Ishikawa (cell line): ENCODE measurements around the gene C14orf119.

ENCODE experiments used
- CEBPB ChIP-seq: IDR thresholded peaks from 2 replicates; pipeline ENCODE4 v1.6.1; 2012
- CREB1 ChIP-seq: IDR thresholded peaks from 2 replicates; pipeline ENCODE4 v1.6.1; 2012; ENCODE audit warnings: low read depth
- EGR1 ChIP-seq: IDR thresholded peaks from 2 replicates; pipeline ENCODE4 v1.6.1; 2012
- EP300 ChIP-seq: IDR thresholded peaks from 2 replicates; pipeline ENCODE4 v1.6.1; 2012; ENCODE audit warnings: borderline replicate concordance
- FOXM1 ChIP-seq: IDR thresholded peaks from 2 replicates; pipeline ENCODE4 v1.6.1; 2012; ENCODE audit warnings: low read depth, borderline replicate concordance
- MAX ChIP-seq: IDR thresholded peaks from 2 replicates; pipeline ENCODE4 v1.6.1; 2012
- NFIC ChIP-seq: IDR thresholded peaks from 2 replicates; pipeline ENCODE4 v1.6.1; 2012
- RAD21 ChIP-seq: IDR thresholded peaks from 2 replicates; pipeline ENCODE4 v1.6.1; 2012; ENCODE audit warnings: low read depth
- REST ChIP-seq: IDR thresholded peaks from 2 replicates; pipeline ENCODE4 v1.6.1; 2012; ENCODE audit warnings: low read depth, mild to moderate bottlenecking
- TAF1 ChIP-seq: IDR thresholded peaks from 2 replicates; pipeline ENCODE4 v1.6.1; 2012; ENCODE audit warnings: low read depth, mild to moderate bottlenecking
- TCF12 ChIP-seq: IDR thresholded peaks from 2 replicates; pipeline ENCODE4 v1.6.1; 2012; ENCODE audit warnings: low read depth
- TEAD4 ChIP-seq: IDR thresholded peaks from 2 replicates; pipeline ENCODE4 v1.6.1; 2012
- YY1 ChIP-seq: IDR thresholded peaks from 2 replicates; pipeline ENCODE4 v1.6.1; 2012; ENCODE audit warnings: low read depth
- ZBTB7A ChIP-seq: IDR thresholded peaks from 2 replicates; pipeline ENCODE4 v1.6.1; 2012; ENCODE audit warnings: low read depth
- TF ChIP-seq, protein P1 (sequence below): IDR thresholded peaks from 2 replicates; pipeline ENCODE4 v1.6.1; 2012

The C14orf119 gene

DNA sequence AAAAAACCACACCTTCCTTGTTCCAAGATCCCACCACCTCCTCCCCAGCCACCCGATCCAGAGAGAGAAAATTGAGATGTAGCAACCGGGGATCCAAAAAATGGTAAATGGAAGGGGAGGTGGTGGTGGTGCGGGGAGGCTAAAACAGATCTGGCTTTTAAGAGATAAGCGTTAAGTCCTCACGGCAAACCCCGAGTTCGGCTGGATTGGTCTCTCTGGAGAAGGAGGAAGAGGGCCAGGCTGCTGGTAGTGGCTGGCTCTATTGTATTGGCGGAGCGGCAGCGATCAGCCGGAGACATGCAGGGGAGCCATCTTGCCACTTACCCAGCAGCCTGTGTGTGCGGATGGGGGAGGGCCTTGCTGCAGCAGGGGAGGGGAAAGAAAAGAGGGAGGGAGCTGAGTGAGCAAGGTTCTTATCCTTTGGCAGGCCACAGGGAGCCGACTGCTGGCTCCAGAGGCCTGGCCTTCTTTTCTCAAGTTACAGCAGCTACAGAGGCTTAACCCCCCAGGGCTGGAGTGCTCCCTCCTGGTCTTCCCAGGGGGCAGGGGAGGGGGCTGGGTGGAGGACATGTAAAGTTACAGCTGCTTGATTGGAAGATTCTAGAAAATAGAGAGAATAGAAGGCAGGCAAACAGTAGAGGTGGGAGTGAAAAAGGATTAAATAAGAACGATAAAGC, 23.9 kb upstream of the C14orf119 start:
- TF ChIP-seq TEAD4, result peak; percentile 41
- peak; percentile 94 for TF ChIP-seq TAF1
- TF ChIP-seq RAD21, result no peak
- TF ChIP-seq REST, result no peak
- TF ChIP-seq EP300, result no peak
- TF ChIP-seq TCF12, result 0 out of 2 replicates have a peak, but pooled peaks have one; percentile 40
- no peak for TF ChIP-seq CREB1
- TF ChIP-seq ZBTB7A, result no peak
- TF ChIP-seq EGR1, result peak; percentile 30; the same call in 1 of the 2 replicates
- TF ChIP-seq CEBPB, result 0 out of 2 replicates have a peak, but pooled peaks have one; percentile 7
- peak; percentile 97 for TF ChIP-seq YY1

DNA sequence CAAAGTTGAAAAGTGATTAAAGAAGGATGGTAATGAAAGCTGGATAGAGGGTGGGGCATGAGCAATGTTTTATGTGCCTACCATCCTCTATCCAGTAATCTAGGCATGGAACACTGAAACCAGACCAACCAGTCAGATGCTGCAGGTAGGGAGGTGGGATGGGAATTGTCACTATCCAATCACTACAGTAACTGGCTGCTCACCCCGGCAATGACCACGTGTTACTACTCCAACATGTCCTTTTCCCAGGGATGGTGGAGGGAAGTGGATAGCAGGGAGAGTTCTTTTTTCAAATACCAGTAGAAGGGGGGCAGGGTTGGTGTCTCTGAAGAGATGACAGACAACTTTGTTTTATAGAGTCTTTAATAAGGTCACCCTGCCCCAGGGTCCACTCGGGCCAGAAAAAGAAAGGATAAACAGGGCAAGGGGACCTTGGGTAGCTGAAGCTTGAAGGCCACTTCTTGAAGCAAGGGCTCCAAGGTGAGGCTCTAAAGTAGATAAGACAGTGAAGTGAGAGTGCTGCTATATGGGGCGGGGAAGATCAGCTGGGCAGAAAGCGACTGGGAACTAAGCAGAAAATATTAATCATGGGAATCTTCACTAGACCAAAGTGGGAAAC, 23.3 kb upstream of the C14orf119 start:
- TF ChIP-seq, protein P1, sequence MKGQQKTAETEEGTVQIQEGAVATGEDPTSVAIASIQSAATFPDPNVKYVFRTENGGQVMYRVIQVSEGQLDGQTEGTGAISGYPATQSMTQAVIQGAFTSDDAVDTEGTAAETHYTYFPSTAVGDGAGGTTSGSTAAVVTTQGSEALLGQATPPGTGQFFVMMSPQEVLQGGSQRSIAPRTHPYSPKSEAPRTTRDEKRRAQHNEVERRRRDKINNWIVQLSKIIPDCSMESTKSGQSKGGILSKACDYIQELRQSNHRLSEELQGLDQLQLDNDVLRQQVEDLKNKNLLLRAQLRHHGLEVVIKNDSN, result peak; percentile 67
- TF ChIP-seq ZBTB7A (no peak), CREB1 (no peak), CEBPB (no peak), MAX (0 out of 2 replicates have a peak, but pooled peaks have one; percentile 43), EGR1 (no peak), NFIC (no peak), REST (no peak), TEAD4 (no peak), RAD21 (no peak), TCF12 (no peak), EP300 (no peak), FOXM1 (no peak)

- TF ChIP-seq, protein P1, result no peak
Measured at GRCh38 chr14:23074906-23075305, 20.4 kb upstream of the C14orf119 start.

DNA sequence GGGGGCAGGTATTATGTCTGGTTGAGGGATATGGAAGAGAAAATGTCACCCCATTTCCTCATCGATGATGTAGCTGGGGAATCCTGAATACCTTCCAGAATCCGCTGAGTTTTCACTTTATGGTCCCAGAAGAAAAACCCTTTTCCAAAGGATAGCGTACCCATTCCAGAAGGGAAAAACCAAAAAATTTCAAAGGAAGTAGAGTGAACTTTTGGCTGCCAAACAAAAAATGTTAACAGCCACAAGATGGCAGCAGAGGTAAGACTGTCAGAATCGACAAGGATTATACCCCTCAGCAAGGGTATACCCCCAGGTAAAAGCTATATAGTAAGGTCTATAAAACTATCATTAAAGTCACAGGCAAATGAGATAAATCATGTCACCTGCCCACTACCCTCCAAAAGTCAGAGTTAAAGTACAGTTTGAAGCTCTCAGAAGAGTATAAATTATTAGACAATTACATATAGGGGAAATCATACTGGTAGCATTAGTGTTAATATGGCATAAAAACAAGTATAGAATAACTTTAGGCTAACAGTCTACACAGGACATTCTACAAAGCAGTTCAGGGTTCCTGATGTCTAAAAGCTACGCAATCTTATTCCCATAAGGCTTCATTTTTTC, 18.4 kb upstream of the C14orf119 start:
- TF ChIP-seq CREB1 (no peak), RAD21 (peak; percentile 35), TCF12 (no peak), NFIC (no peak), REST (no peak), FOXM1 (no peak)

- TF ChIP-seq, protein P1, result no peak
- TF ChIP-seq MAX (no peak), NFIC (no peak), YY1 (no peak), ZBTB7A (no peak), TEAD4 (no peak), EP300 (no peak), CEBPB (no peak), TAF1 (no peak), FOXM1 (no peak), TCF12 (no peak), REST (no peak), CREB1 (no peak), RAD21 (no peak), EGR1 (no peak)
Measured at GRCh38 chr14:23077962-23078361, 17.3 kb upstream of the C14orf119 start.
